Right lobe of liver (tissue), 6 donors: Measurements from ENCODE around the gene PTCSC3. TPM values are rescaled to one million over a fixed set of nuclear protein-coding genes. Genes with fewer than 3 reads are reported as not detected.
A peak's percentile ranks its signal among the peaks of the same experiment; 100 is the strongest.

Experiments
- ATAC-seq, 4 donors: fragments of 200-7000 bp; cut with Tn5 transposase; one replicate each; pipeline ENCODE4 v1.9.1; 2020; ENCODE audit warnings: mild to moderate bottlenecking in 4 of 4, moderate library complexity in 4 of 4
- DNase-seq, 3 donors: peaks; one replicate each; pipeline ENCODE4 v3.0.0-alpha.2; 2020
- H3K27ac ChIP-seq, 3 donors: fragments of 200-600 bp; one replicate each; pipeline ENCODE4 v1.8.0; 2022
- H3K27me3 ChIP-seq, 2 donors: fragments of 200-600 bp; one replicate each; pipeline ENCODE4 v1.8.0; 2022
- H3K36me3 ChIP-seq, 4 donors: fragments of 200-600 bp; sonication (generic) in 1 of 4; one replicate each; pipeline versions ENCODE4 v1.5.1 to v1.8.0; 2017 to 2022; ENCODE audit warnings: control low read depth in 1 of 4
- H3K4me1 ChIP-seq, 4 donors: fragments of 200-600 bp; sonication (generic) in 1 of 4; one replicate each; pipeline versions ENCODE4 v1.5.1 to v1.8.0; 2017 to 2022; ENCODE audit warnings: control low read depth in 1 of 4
- H3K4me3 ChIP-seq, 3 donors: fragments of 200-600 bp; one replicate each; pipeline ENCODE4 v1.8.0; 2022
- H3K9me3 ChIP-seq, 4 donors: fragments of 200-600 bp; sonication (generic) in 1 of 4; one replicate each; pipeline versions ENCODE4 v1.5.1 to v1.8.0; 2017 to 2022; ENCODE audit warnings: control low read depth in 1 of 4
- CTCF ChIP-seq, 4 donors: fragments of 200-600 bp in 3 of 4; fragments of 450-650 bp in 1 of 4; IDR thresholded peaks; one replicate each; pipeline versions ENCODE4 v1.5.1 to v1.8.0; 2016 to 2022; ENCODE audit warnings: antibody characterized with exemption in 4 of 4, mild to moderate bottlenecking in 2 of 4
- POLR2A ChIP-seq: fragments of 450-650 bp; IDR thresholded peaks from one replicate; pipeline ENCODE4 v1.6.1; 2017; ENCODE audit warnings: antibody characterized with exemption, mild to moderate bottlenecking
- WGBS: methylation state at CpG from one replicate; pipeline ENCODE4 v1.1.6; 2018; ENCODE audit warnings: low coverage, low lambda C conversion rate; ENCODE audit not compliant: insufficient coverage; ENCODE audit errors: missing lambda C conversion rate; 5-methylcytosine and 5-hydroxymethylcytosine counted together
- intact Hi-C, 2 donors: fragments of 100-400 bp; cut with DNase I; formaldehyde crosslinking; loops; one replicate each; pipeline versions ENCODE4 v1.11.2 to v1.14.1; 2022
- total RNA-seq, 6 experiments: library from RNA; depleted of rRNA in 2 of 6; stranded (reverse); fragments of >200 nt in 2 of 6; fragmentation: NEBNext Ultra II Directional in 3 of 6; extraction: Animal tissue kit (Norgen Biotek cat#: 25700) in 3 of 6; gene quantifications; one replicate each; pipeline versions ENCODE4 v1.1.0 to v1.2.4, GENCODE V29; 2016 to 2023
- donor health status: DM: no; HTN: yes; CAD: no.
- donor health status: DM: no; HTN: no; CAD: no.
- donor health status: DM: no; HTN: no; CAD: no.
- donor health status: DM: no; HTN: yes; CAD: no.
- donor health status: DM: no; HTN: yes; CAD: no.

PTCSC3 gene
- total RNA-seq, 6 experiments from 2014 or later: not detected

- no peaks in the 10 kb centered on the region for H3K9me3 ChIP-seq
- WGBS: 63% methylated on average over 1 of the region's 1 CpG
- DNase-seq (no peak), ATAC-seq (peak in 3 of 4 donors; percentile 26 to 46 (median 45))
- no peaks in the 10 kb centered on the region for H3K36me3 ChIP-seq
- TF ChIP-seq POLR2A (no peak), CTCF (IDR thresholded peaks at IDR 0.05) (peak; percentile 34 to 46 (median 35))
- intact Hi-C loops: no loop called here
- no peaks in the 10 kb centered on the region for H3K27me3 ChIP-seq
- no peaks in the 10 kb centered on the region for H3K4me1 ChIP-seq
- H3K27ac ChIP-seq: no peak overlapping the region
- H3K4me3 ChIP-seq: no peak overlapping the region
These were observed 31.0 kb upstream of the PTCSC3 start for GRCh38 chr14:36207500-36207899.

GRCh38 chr14:36204461-36205073, 28.0 kb upstream of the PTCSC3 start:
- Histone ChIP-seq H3K36me3 (no peaks in the 10 kb centered on the region), H3K4me3 (no peak overlapping the region), H3K4me1 (no peaks in the 10 kb centered on the region), H3K27me3 (no peaks in the 10 kb centered on the region), H3K9me3 (no peaks in the 10 kb centered on the region), H3K27ac (no peak overlapping the region)
- DNase-seq: no peak
- TF ChIP-seq POLR2A (no peak), CTCF (IDR thresholded peaks at IDR 0.05) (no peak)
- 61% methylated on average over 4 of the region's 4 CpGs for WGBS
- intact Hi-C loops: no loop called here
- no peak for ATAC-seq

GRCh38 chr14:36198378-36198777, 21.9 kb upstream of the PTCSC3 start:
- 0% methylated on average over 1 of the region's 1 CpG for WGBS
- no peak overlapping the region for H3K4me3 ChIP-seq
- H3K27me3 ChIP-seq: no peaks in the 10 kb centered on the region
- DNase-seq (no peak), ATAC-seq (no peak)
- H3K4me1 ChIP-seq: no peaks in the 10 kb centered on the region
- TF ChIP-seq POLR2A (no peak), CTCF (IDR thresholded peaks at IDR 0.05) (no peak)
- no peaks in the 10 kb centered on the region for H3K9me3 ChIP-seq
- no peaks in the 10 kb centered on the region for H3K36me3 ChIP-seq
- intact Hi-C loops: no loop called here
- H3K27ac ChIP-seq: no peak overlapping the region

- no peak for DNase-seq
- H3K27me3 ChIP-seq: no peaks in the 10 kb centered on the region
- intact Hi-C loops: no loop called here
- no peak overlapping the region for H3K27ac ChIP-seq
- no peaks in the 10 kb centered on the region for H3K9me3 ChIP-seq
- 76% methylated on average over 4 of the region's 4 CpGs for WGBS
- no peaks in the 10 kb centered on the region for H3K4me1 ChIP-seq
- no peak overlapping the region for H3K4me3 ChIP-seq
- H3K36me3 ChIP-seq: no peaks in the 10 kb centered on the region
- ATAC-seq: no peak
- TF ChIP-seq CTCF (IDR thresholded peaks at IDR 0.05) (no peak), POLR2A (no peak)
These were observed 18.1 kb upstream of the PTCSC3 start for GRCh38 chr14:36194663-36195062.

GRCh38 chr14:36192530-36192929, 16.0 kb upstream of the PTCSC3 start:
- DNase-seq (no peak), ATAC-seq (no peak)
- Histone ChIP-seq H3K27me3 (no peaks in the 10 kb centered on the region), H3K27ac (no peak overlapping the region), H3K4me1 (no peaks in the 10 kb centered on the region), H3K4me3 (no peak overlapping the region), H3K36me3 (no peaks in the 10 kb centered on the region), H3K9me3 (no peaks in the 10 kb centered on the region)
- no peak for TF ChIP-seq POLR2A
- no peak for TF ChIP-seq CTCF (IDR thresholded peaks at IDR 0.05)
- 69% methylated on average over 3 of the region's 3 CpGs for WGBS
- intact Hi-C loops: no loop called here
